ENCODE data around the gene GNPAT. TPM values are rescaled to one million over a fixed set of nuclear protein-coding genes. Genes with fewer than 3 reads are reported as not detected.

GNPAT gene
- total and polyA plus RNA-seq, 10 of the 15 experiments (the other 5 are each of a cell fraction or from before 2014, with no cell fraction given): 24.0 to 70.6 (median 47.2) TPM

DNA sequence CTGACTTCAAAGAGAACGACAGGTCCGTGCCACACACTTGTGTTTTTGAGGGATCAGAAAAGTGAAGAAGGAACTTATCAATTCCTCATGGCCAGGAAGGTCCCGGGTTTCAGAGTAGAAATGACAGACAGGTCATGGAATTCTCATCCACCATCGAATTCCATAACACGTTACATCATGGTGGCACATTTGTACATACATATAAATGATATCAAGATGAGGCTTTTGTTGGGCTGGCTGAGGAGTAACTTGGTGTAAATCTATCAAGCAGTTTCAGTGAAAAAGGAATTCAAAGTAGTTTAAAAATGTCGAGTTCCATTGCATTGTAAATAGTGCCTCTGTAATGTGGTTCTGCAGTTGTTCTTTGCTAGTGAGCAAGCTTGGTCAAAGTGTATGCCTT, 22.9 kb upstream of the GNPAT start:
- Histone ChIP-seq H3K36me3 (ENCODE audit: control insufficient read depth in 2 of 2, insufficient read depth in 2 of 2, low read length in 1 of 2) (peaks cover 0 to 3% of the 10 kb centered on the region in 2 experiments; a peak in 2 of 4 replicates), H3K4me1 (ENCODE audit: control insufficient read depth, insufficient read depth, low read length) (peaks cover 12% of the 10 kb centered on the region), H4K20me1 (ENCODE audit: control insufficient read depth, insufficient read depth) (no peaks in the 10 kb centered on the region), H3K4me3 (no peak overlapping the region), H3K4me2 (ENCODE audit: control insufficient read depth, insufficient read depth) (no peak overlapping the region), H3K9me3 (replicated peaks; ENCODE audit: control insufficient read depth, insufficient read depth, low read length) (no peaks in the 10 kb centered on the region), H3K27me3 (replicated peaks in 1 of 2; ENCODE audit: control insufficient read depth in 2 of 2, insufficient read depth in 2 of 2, low read length in 1 of 2) (no peaks in the 10 kb centered on the region; a peak in 1 of 4 replicates), H3K9ac (ENCODE audit: control insufficient read depth, insufficient read depth, low read length) (no peak overlapping the region), H3K79me2 (ENCODE audit: control insufficient read depth, insufficient read depth, low read length) (no peaks in the 10 kb centered on the region), H3K27ac (ENCODE audit: control insufficient read depth, insufficient read depth) (no peak overlapping the region), H2AFZ (ENCODE audit: control insufficient read depth, low read depth, low read length) (no peak overlapping the region)
- 74% methylated on average over 6 of the region's 6 CpGs for WGBS (ENCODE audit: insufficient coverage, insufficient replicate concordance, low lambda C conversion rate, missing lambda C conversion rate)
- TF ChIP-seq MTA3 (IDR thresholded peaks at IDR 0.05; ENCODE audit: borderline replicate concordance, low read length) (no peak), YY1 (IDR thresholded peaks at IDR 0.05; ENCODE audit: low read depth, low read length) (no peak), GABPA (IDR thresholded peaks at IDR 0.05; ENCODE audit: low read depth) (no peak)
- TF ChIP-seq, protein P1, sequence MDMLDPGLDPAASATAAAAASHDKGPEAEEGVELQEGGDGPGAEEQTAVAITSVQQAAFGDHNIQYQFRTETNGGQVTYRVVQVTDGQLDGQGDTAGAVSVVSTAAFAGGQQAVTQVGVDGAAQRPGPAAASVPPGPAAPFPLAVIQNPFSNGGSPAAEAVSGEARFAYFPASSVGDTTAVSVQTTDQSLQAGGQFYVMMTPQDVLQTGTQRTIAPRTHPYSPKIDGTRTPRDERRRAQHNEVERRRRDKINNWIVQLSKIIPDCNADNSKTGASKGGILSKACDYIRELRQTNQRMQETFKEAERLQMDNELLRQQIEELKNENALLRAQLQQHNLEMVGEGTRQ (IDR thresholded peaks at IDR 0.05; ENCODE audit: borderline replicate concordance, low read depth, low read length): no peak
- TF ChIP-seq, protein P2, sequence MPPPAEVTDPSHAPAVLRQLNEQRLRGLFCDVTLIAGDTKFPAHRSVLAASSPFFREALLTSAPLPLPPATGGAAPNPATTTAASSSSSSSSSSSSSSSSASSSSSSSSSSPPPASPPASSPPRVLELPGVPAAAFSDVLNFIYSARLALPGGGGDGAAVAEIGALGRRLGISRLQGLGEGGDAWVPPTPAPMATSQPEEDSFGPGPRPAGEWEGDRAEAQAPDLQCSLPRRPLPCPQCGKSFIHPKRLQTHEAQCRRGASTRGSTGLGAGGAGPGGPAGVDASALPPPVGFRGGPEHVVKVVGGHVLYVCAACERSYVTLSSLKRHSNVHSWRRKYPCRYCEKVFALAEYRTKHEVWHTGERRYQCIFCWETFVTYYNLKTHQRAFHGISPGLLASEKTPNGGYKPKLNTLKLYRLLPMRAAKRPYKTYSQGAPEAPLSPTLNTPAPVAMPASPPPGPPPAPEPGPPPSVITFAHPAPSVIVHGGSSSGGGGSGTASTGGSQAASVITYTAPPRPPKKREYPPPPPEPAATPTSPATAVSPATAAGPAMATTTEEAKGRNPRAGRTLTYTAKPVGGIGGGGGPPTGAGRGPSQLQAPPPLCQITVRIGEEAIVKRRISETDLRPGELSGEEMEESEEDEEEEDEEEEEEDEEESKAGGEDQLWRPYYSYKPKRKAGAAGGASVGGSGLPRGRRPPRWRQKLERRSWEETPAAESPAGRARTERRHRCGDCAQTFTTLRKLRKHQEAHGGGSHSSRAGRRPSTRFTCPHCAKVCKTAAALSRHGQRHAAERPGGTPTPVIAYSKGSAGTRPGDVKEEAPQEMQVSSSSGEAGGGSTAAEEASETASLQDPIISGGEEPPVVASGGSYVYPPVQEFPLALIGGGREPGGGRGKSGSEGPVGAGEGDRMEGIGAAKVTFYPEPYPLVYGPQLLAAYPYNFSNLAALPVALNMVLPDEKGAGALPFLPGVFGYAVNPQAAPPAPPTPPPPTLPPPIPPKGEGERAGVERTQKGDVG (CRISPR knock-in tag; IDR thresholded peaks at IDR 0.05): no peak
- intact Hi-C loops (cut with micrococcal nuclease; ENCODE audit: unreplicated experiment) (no loop called here), in situ Hi-C loops (cut with MboI) (loop anchor here (10.0 kb wide), 1 partner anchor 583 kb away; no protein-coding TSS in a partner anchor)
- SMC1A ChIA-PET (ENCODE audit: uncharacterized antibody, unreplicated experiment): no interaction called here
- CTCF ChIA-PET: interaction anchor here (1.3 kb wide), 1 partner anchor 24 kb away, joined by 4 read pairs; no protein-coding TSS in a partner anchor
- DNase-seq (ENCODE audit: low read depth, low spot score) (no peak), ATAC-seq (no peak), FAIRE-seq (no peak)
- POLR2A ChIA-PET: interaction anchor here (1.0 kb wide), 1 partner anchor 22 kb away, joined by 6 read pairs; no protein-coding TSS in a partner anchor
- BruUV-seq (replicated peaks): no TSS peak
- RAD21 ChIA-PET (ENCODE audit: unreplicated experiment): no interaction called here

Data from GM12878 (cell line).